IPS DF 6.9 (cell line): ENCODE data around the gene CEP170B.
"Not testable (repeated sequence)": the region's sequence is repeated elsewhere in the genome, so short reads cannot be mapped to it uniquely, and the experiment has no call there.

ENCODE experiments used
- DNase-seq: peaks from one replicate; pipeline ENCODE4 v3.0.0-alpha.2; 2013; ENCODE audit warnings: low read depth, low spot score
- H3K27ac ChIP-seq: one replicate; pipeline ENCODE4 v1.5.1; 2013; ENCODE audit warnings: low read length, control low read depth
- H3K27me3 ChIP-seq: 2 replicates; pipeline ENCODE4 v1.6.1; 2013; ENCODE audit warnings: mild to moderate bottlenecking, low read length; ENCODE audit not compliant: control insufficient read depth, insufficient read depth
- H3K36me3 ChIP-seq: 2 replicates; pipeline ENCODE4 v1.6.1; 2013; ENCODE audit warnings: low read length; ENCODE audit not compliant: control insufficient read depth, insufficient read depth
- H3K4me1 ChIP-seq: 2 replicates; pipeline ENCODE4 v1.6.1; 2013; ENCODE audit warnings: low read length; ENCODE audit not compliant: control insufficient read depth, insufficient read depth
- H3K4me3 ChIP-seq: 2 replicates; pipeline ENCODE4 v1.5.1; 2013; ENCODE audit warnings: mild to moderate bottlenecking, low read length
- H3K9me3 ChIP-seq: 2 replicates; pipeline ENCODE4 v1.6.1; 2013; ENCODE audit warnings: low read length, inconsistent platforms; ENCODE audit not compliant: control insufficient read depth, insufficient read depth
- WGBS: extraction: QIAGEN DNeasy Blood & Tissue Kit; methylation state at CpG from one replicate; pipeline ENCODE4 v1.1.7; 2013; ENCODE audit warnings: mixed read lengths, missing lambda C conversion rate; ENCODE audit not compliant: insufficient read length, insufficient coverage; 5-methylcytosine and 5-hydroxymethylcytosine counted together

Gene CEP170B

DNA sequence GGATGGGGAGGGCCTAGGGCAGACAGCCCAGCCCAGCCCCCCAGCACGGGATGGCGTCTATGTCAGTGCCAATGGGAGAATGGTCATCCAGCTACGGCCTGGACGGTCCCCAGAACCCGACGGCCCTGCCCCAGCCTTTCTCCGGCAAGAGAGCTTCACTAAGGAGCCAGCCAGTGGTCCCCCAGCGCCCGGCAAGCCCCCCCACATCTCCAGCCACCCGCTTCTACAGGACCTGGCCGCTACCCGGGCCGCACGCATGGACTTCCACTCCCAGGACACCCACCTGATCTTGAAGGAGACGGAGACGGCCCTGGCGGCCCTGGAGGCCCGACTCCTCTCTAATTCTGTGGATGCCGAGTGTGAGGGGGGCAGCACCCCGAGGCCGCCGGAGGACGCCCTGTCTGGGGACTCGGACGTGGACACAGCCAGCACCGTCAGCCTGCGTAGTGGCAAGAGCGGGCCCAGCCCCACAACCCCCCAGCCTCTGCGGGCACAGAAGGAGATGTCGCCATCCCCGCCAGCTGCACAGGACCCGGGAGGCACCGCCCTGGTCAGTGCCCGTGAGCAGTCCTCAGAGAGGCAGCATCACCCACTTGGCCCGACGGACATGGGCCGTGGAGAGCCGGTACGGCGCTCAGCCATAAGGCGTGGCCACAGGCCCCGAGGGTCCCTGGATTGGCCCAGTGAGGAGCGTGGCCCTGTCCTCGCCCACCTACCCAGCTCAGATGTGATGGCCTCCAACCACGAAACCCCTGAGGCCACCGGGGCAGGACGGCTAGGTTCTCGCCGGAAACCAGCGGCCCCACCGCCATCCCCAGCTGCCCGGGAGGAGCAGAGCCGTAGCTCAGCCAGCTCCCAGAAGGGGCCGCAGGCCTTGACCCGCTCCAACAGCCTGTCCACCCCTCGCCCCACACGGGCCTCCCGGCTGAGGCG, 21.9 kb downstream of the CEP170B start:
- Histone ChIP-seq H3K27me3 (no peaks in the 10 kb centered on the region), H3K4me1 (peaks cover 1% of the 10 kb centered on the region; the same call in 1 of the 2 replicates), H3K9me3 (no peaks in the 10 kb centered on the region), H3K36me3 (peaks cover 29% of the 10 kb centered on the region), H3K4me3 (no peak overlapping the region; the same call in 1 of the 2 replicates), H3K27ac (no peak overlapping the region)
- no peak for DNase-seq
- WGBS = no CpG with 5 or more reads among the region's 59 CpGs

DNA sequence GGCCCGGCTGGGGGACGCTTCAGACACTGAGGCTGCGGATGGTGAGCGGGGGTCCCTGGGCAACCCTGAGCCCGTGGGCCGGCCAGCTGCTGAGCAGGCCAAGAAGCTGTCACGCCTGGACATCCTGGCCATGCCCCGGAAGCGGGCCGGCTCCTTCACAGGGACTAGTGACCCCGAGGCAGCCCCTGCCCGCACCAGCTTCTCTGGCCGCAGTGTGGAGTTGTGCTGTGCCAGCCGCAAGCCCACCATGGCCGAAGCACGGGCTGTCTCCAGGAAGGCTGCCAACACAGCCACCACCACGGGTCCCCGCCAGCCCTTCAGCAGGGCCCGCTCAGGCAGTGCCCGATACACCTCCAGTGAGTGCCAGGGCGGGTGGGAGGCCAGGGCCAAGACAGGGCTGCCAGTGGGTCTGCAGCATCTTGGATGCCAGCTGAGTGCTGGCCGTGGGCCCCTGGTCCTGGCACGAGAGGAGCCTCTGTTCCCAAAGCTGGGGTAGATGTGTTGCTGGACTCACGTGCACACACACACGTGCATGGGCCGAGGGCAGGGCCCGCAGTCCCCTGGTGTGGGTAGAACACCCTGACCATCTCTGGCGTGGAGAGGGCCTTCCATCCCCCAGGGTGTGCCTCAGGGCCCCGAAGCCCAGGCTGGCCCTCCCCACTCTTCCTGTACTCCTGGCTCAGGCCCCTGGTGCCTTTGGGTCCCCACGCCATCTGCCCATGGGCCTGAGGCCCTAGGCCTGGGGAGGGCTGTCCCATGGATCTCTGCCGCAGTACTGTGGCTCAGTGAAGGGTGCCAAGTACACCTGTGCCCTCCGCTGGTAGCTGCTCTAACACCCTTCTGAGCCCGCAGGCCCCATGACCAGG, 22.8 kb downstream of the CEP170B start:
- Histone ChIP-seq H3K27me3 (no peaks in the 10 kb centered on the region), H3K4me3 (no peak overlapping the region), H3K9me3 (no peaks in the 10 kb centered on the region), H3K36me3 (peaks cover 29% of the 10 kb centered on the region), H3K4me1 (peaks cover 5% of the 10 kb centered on the region; the same call in 1 of the 2 replicates), H3K27ac (no peak overlapping the region)
- no peak for DNase-seq
- no CpG with 5 or more reads among the region's 33 CpGs for WGBS

DNA sequence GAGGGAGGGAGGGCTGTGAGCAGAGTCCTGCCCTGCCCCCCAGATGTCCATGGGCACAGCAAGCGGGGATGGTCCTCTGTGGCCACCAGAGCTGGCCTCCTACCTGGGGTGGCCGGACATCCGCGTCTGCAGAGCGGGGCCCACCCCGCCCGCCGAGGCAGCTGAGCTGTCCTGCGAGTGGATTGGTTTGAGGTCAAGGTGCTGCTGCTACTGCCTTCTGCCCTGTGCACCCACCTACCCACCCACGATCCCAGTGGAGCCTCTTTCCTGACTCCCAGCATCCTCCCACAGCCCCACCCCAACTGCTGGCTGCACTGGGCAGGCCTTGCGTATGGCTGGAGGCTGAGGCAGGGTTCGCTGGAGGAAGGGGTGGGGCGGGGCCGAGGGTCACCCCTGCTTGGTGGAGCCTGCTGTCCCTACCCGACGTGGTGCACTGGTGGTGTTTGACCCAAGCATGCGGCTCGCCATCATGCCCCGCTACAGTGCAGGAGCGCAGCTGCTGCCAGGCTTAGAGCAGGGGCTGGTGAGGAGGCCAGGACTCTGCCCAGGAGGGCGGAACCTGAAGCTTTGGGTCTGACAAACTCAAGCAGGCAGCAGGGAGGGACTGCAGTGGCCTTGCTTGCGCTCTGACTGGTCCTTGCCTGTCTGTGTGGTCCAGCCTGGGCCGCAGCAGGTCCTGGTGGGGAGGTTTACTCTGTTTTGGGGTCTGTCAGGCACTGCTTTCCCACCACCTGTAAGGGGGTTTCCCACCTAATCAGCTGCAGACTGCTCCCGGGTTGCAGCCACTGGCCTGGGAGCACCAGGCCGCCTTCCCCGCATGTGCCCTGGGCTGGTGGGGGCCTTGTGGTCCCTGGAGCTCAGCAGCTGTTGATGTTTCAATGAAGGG, 23.7 kb downstream of the CEP170B start:
- Histone ChIP-seq H3K4me3 (no peak overlapping the region), H3K4me1 (peaks cover 5% of the 10 kb centered on the region; the same call in 1 of the 2 replicates), H3K27me3 (no peaks in the 10 kb centered on the region), H3K27ac (no peak overlapping the region), H3K36me3 (peaks cover 24% of the 10 kb centered on the region), H3K9me3 (no peaks in the 10 kb centered on the region)
- whole genome bisulfite sequencing = no CpG with 5 or more reads among the region's 26 CpGs
- no peak for DNase-seq

DNA sequence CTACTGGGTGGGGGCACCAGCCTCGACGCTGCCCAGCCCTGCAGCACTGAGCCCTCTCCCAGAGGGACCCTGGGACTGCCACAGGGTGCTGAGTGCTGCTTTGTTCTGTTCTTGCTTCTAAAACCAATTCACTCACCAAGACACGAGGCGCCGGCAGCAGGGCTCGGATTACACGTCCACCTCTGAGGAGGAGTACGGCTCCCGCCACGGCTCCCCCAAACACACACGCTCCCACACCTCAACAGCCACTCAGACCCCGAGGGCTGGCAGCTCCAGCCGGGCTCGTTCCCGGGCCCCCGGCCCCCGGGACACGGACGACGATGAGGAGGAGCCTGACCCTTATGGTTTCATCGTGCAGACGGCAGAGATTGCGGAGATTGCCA, 24.3 kb downstream of the CEP170B start:
- Histone ChIP-seq H3K27ac (no peak overlapping the region), H3K4me3 (no peak overlapping the region), H3K9me3 (no peaks in the 10 kb centered on the region), H3K27me3 (no peaks in the 10 kb centered on the region), H3K4me1 (peaks cover 5% of the 10 kb centered on the region; the same call in 1 of the 2 replicates), H3K36me3 (peaks cover 24% of the 10 kb centered on the region)
- no peak for DNase-seq
- no CpG with 5 or more reads among the region's 23 CpGs for WGBS

DNA sequence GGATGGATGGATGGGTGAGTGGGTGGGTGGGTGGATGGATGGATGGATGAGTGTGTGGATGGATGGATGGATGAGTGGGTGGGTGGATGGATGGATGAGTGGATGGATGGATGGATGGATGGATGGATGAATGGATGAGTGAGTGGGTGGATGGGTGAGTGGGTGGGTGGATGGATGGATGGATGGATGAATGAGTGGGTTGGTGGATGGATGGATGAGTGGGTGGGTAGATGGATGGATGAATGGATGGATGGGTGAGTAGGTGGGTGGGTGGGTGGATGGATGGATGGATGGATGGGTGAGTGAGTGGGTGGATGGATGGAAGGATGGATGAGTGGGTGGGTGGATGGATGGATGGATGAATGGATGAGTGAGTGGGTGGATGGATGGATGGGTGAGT, 25.2 kb downstream of the CEP170B start:
- not testable (repeated sequence) for H3K9me3 ChIP-seq, H3K27ac ChIP-seq, H3K4me1 ChIP-seq, H3K4me3 ChIP-seq, H3K27me3 ChIP-seq, DNase-seq
- peaks cover 24% of the 10 kb centered on the region for H3K36me3 ChIP-seq

DNA sequence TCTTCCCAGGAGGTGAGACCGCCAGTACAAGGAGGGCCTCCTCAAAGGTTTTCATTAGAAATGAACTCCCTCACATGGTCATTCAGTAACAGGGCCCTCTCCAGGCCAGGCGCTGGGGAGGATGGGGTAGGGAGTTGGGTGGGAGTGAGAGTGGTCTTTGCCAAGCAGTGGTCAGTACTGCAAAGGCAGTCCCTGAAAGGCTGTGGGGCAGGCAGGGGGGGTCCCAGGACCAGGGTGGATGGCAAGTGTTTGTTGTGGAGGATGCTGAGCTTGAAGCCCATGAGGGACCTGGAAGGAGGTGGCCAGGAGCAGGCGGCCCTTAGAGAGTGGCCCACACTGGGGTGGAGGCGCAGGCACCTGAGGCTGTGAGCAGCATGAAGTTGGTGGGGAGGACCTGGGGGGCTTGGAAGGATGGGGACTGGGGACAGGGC, 26.1 kb downstream of the CEP170B start:
- peaks cover 5% of the 10 kb centered on the region; the same call in 1 of the 2 replicates for H3K4me1 ChIP-seq
- DNase-seq = no peak
- no peak overlapping the region for H3K4me3 ChIP-seq
- no peaks in the 10 kb centered on the region for H3K9me3 ChIP-seq
- no CpG with 5 or more reads among the region's 4 CpGs for WGBS
- H3K36me3 ChIP-seq = peaks cover 18% of the 10 kb centered on the region
- no peaks in the 10 kb centered on the region for H3K27me3 ChIP-seq
- no peak overlapping the region for H3K27ac ChIP-seq

DNA sequence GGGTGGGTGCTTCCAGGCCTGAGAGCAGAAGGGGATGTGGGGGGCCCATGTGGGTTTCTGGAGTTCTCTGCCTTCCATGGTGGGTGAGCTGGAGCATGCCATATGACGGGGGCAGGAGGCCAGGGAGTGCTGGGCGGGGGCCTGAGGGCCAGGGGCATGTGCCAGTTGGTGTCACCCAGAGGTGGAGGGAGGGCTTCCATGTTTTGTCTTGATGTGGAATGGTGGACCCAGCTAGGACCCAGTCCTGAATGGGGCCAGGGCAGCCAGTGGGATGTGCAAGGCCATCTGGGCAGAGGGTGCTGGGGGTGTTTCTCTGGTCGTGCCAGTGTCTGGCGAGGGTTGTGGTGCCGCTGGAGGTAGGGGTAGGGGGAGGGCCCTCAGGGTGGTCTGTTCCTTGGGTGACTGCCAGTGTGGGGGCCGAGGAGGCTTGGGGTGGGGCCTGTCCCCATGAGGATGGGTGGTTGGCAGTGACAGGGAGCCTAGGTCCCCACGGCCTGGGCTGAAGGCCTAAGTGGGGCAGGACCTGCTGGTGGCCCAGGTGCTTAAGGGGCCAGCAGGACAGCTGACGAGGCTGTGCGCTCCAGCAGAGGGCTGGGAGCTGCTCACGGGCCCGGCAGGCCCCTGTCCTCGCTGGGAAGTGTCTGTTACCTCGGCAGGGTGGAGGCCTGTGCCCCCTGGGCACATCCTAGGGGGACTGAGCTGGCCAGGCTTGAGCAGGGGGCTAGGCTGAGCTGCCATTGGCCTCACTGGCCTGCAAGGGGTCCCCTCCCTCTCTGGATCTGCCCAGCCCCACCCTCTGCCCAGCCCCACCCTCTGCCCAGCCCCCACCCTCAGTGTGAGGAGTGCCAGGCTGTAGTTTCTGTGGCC, 26.8 kb downstream of the CEP170B start:
- no peaks in the 10 kb centered on the region for H3K27me3 ChIP-seq
- peaks cover 11% of the 10 kb centered on the region for H3K36me3 ChIP-seq
- no peaks in the 10 kb centered on the region for H3K9me3 ChIP-seq
- no peak overlapping the region for H3K4me3 ChIP-seq
- no CpG with 5 or more reads among the region's 13 CpGs for WGBS
- no peak for DNase-seq
- H3K27ac ChIP-seq = no peak overlapping the region
- peaks cover 5% of the 10 kb centered on the region; the same call in 1 of the 2 replicates for H3K4me1 ChIP-seq

DNA sequence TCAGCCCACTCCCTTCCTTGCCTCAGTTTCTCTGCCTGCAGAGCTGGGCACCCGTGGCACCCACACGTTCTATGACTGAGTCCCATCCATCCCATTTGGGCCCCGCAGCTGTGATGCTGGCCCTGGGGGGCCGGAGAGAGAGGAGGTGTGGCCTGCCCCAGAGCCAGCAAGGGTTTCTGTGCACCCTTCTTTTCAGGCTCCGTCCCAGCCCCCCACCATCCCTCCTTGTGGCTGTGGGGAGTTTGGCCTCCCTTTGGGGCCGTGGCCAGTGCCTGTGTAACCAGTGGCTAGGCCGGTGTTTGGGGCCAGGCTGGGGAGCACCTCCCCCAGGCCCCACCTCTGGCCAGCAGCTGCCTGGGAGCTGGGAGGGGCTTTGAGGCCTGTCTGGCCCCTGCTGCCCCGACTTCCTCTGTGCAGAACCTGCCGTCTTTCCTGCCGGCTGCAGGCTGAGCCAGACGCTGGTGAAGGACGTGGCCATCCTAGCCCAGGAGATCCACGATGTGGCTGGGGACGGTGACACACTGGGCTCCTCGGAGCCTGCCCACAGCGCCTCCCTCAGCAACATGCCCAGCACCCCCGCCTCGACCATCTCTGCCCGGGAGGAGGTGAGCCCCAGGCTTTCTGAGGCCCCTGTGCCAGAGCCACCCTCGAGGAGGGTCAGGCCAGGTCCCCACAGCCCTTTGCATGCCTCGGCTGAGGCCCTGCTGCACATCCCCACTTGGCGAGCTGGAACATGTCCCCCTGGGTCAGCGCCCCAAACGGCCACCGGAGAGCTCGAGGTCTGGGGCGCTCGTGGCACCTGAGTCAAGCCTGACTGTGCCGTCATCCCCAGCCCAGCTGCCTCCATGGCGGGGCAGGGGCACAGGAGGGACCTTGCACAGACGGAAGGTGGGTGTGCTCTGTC, 27.7 kb downstream of the CEP170B start:
- DNase-seq = no peak
- H3K36me3 ChIP-seq = peaks cover 3% of the 10 kb centered on the region; the same call in 1 of the 2 replicates
- peaks cover 5% of the 10 kb centered on the region; the same call in 1 of the 2 replicates for H3K4me1 ChIP-seq
- H3K27ac ChIP-seq = no peak overlapping the region
- H3K9me3 ChIP-seq = no peaks in the 10 kb centered on the region
- no peak overlapping the region for H3K4me3 ChIP-seq
- no CpG with 5 or more reads among the region's 31 CpGs for WGBS
- H3K27me3 ChIP-seq = no peaks in the 10 kb centered on the region
